Transverse colon (tissue), 3 donors: ENCODE data around the gene CELF4.
"Not testable (repeated sequence)": the region's sequence is repeated elsewhere in the genome, so short reads cannot be mapped to it uniquely, and the experiment has no call there.

Experiments
- EP300 ChIP-seq: sonication (generic); formaldehyde crosslinking; IDR thresholded peaks from one replicate; pipeline ENCODE4 v1.6.1; 2017; ENCODE audit warnings: antibody characterized with exemption, low read depth
- POLR2A ChIP-seq: fragments of 450-650 bp; IDR thresholded peaks from one replicate; pipeline ENCODE4 v1.6.1; 2016; ENCODE audit warnings: antibody characterized with exemption, mild to moderate bottlenecking, moderate library complexity
- TF ChIP-seq, protein P1 (sequence below), 5 experiments: fragments of 200-600 bp in 3 of 5; fragments of 450-650 bp in 2 of 5; sonication (generic) in 3 of 5; IDR thresholded peaks; 1 replicate in 2 of 5; 2 replicates in 3 of 5; pipeline ENCODE4 v1.5.1; 2016 to 2017; ENCODE audit warnings: antibody characterized with exemption in 5 of 5, inconsistent platforms in 3 of 5, mild to moderate bottlenecking in 2 of 5, moderate library complexity in 1 of 5

DNA sequence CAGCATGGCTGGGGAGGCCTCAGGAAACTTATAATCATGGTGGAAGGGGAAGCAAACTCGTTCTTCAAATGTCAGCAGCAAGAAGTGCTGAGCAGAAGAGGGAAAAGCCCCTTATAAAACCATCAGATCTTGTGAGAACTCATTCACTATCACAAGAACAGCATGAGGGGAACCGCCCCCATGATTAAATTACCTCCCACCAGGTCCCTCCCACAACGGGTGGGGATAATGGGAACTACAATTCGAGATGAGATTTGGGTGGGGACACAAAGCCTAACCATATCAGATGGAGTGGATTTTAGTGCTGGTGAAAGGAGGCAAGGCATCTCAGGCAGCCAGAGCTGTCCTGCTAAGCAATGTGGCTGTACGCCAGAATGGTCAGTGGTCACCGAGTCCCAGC is 104.3 kb downstream of the CELF4 start:
- TF ChIP-seq, protein P1, sequence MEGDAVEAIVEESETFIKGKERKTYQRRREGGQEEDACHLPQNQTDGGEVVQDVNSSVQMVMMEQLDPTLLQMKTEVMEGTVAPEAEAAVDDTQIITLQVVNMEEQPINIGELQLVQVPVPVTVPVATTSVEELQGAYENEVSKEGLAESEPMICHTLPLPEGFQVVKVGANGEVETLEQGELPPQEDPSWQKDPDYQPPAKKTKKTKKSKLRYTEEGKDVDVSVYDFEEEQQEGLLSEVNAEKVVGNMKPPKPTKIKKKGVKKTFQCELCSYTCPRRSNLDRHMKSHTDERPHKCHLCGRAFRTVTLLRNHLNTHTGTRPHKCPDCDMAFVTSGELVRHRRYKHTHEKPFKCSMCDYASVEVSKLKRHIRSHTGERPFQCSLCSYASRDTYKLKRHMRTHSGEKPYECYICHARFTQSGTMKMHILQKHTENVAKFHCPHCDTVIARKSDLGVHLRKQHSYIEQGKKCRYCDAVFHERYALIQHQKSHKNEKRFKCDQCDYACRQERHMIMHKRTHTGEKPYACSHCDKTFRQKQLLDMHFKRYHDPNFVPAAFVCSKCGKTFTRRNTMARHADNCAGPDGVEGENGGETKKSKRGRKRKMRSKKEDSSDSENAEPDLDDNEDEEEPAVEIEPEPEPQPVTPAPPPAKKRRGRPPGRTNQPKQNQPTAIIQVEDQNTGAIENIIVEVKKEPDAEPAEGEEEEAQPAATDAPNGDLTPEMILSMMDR (IDR thresholded peaks at IDR 0.05), result not testable (repeated sequence)
- TF ChIP-seq POLR2A, EP300: not testable (repeated sequence)
